Osteocyte (in vitro differentiated cells): Measurements from ENCODE around the gene PHGDH. TPM values are rescaled to one million over a fixed set of nuclear protein-coding genes. Genes with fewer than 3 reads are reported as not detected.

Source experiments
- DNase-seq: peaks from one replicate; pipeline ENCODE4 v3.0.0; 2021; ENCODE audit warnings: mixed read lengths; ENCODE audit not compliant: unreplicated experiment; ENCODE audit errors: extremely low spot score
- H3K27ac Mint-ChIP-seq: one replicate; pipeline ENCODE4 v1.8.0; 2021; ENCODE audit warnings: mild to moderate bottlenecking, mixed read lengths; ENCODE audit not compliant: unreplicated experiment
- H3K27me3 Mint-ChIP-seq: one replicate; pipeline ENCODE4 v1.8.0; 2021; ENCODE audit warnings: mixed read lengths; ENCODE audit not compliant: unreplicated experiment
- H3K36me3 Mint-ChIP-seq: one replicate; pipeline ENCODE4 v1.8.0; 2021; ENCODE audit warnings: mixed read lengths; ENCODE audit not compliant: unreplicated experiment
- H3K4me1 Mint-ChIP-seq: one replicate; pipeline ENCODE4 v1.8.0; 2021; ENCODE audit warnings: mixed read lengths; ENCODE audit not compliant: unreplicated experiment
- H3K4me3 Mint-ChIP-seq: one replicate; pipeline ENCODE4 v1.8.0; 2021; ENCODE audit warnings: mild to moderate bottlenecking, moderate library complexity, mixed read lengths; ENCODE audit not compliant: unreplicated experiment
- H3K9me3 Mint-ChIP-seq: one replicate; pipeline ENCODE4 v1.8.0; 2021; ENCODE audit warnings: mixed read lengths; ENCODE audit not compliant: unreplicated experiment
- total RNA-seq: library from RNA; stranded (reverse); gene quantifications from 2 replicates; pipeline ENCODE4 v1.2.1, GENCODE V29; 2021
- TF ChIP-seq, protein P1 (sequence below): fragments of 200-600 bp; sonication (generic); IDR thresholded peaks from 2 replicates; pipeline ENCODE4 v1.5.0; 2021; ENCODE audit warnings: antibody characterized with exemption, mild to moderate bottlenecking, moderate library complexity

PHGDH gene
- total RNA-seq, 1 donor from 2014 or later, result 271 TPM

DNA sequence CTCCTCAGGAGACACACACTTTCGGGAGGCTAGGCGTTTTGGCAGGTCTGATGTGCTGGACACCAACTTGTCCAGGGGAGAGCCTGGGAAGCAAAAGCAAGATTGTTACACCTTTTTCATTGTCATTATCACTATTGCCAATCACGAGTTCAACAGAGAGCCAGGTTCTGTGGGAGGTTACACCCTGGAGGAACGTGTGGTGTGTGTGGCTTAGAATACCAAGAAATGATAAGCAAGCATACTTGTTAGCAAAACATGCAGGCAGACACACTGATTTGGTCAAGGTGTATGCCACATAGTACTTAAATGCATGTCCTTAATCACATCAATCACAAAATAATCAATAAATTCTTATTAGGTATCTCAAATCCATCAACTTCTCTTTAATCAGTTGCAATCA is 40.9 kb downstream of the PHGDH start:
- no peaks in the 10 kb centered on the region for H3K9me3 Mint-ChIP-seq
- H3K36me3 Mint-ChIP-seq, result no peaks in the 10 kb centered on the region
- no peak overlapping the region for H3K27ac Mint-ChIP-seq
- H3K4me1 Mint-ChIP-seq, result no peaks in the 10 kb centered on the region
- no peak for DNase-seq
- H3K4me3 Mint-ChIP-seq, result no peak overlapping the region
- H3K27me3 Mint-ChIP-seq, result peaks cover 43% of the 10 kb centered on the region
- TF ChIP-seq, protein P1, sequence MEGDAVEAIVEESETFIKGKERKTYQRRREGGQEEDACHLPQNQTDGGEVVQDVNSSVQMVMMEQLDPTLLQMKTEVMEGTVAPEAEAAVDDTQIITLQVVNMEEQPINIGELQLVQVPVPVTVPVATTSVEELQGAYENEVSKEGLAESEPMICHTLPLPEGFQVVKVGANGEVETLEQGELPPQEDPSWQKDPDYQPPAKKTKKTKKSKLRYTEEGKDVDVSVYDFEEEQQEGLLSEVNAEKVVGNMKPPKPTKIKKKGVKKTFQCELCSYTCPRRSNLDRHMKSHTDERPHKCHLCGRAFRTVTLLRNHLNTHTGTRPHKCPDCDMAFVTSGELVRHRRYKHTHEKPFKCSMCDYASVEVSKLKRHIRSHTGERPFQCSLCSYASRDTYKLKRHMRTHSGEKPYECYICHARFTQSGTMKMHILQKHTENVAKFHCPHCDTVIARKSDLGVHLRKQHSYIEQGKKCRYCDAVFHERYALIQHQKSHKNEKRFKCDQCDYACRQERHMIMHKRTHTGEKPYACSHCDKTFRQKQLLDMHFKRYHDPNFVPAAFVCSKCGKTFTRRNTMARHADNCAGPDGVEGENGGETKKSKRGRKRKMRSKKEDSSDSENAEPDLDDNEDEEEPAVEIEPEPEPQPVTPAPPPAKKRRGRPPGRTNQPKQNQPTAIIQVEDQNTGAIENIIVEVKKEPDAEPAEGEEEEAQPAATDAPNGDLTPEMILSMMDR, result no peak

- Mint-ChIP-seq H3K4me3 (no peak overlapping the region), H3K4me1 (no peaks in the 10 kb centered on the region), H3K27me3 (peaks cover 50% of the 10 kb centered on the region), H3K36me3 (no peaks in the 10 kb centered on the region), H3K27ac (no peak overlapping the region), H3K9me3 (no peaks in the 10 kb centered on the region)
- TF ChIP-seq, protein P1, result no peak
- DNase-seq, result no peak
These were observed 46.9 kb downstream of the PHGDH start for GRCh38 chr1:119758584-119758983.

- Mint-ChIP-seq H3K9me3 (peaks cover 8% of the 10 kb centered on the region), H3K4me3 (no peak overlapping the region), H3K4me1 (no peaks in the 10 kb centered on the region), H3K27ac (no peak overlapping the region), H3K36me3 (peaks cover 2% of the 10 kb centered on the region), H3K27me3 (peaks cover 61% of the 10 kb centered on the region)
- TF ChIP-seq, protein P1, result no peak
- DNase-seq, result no peak
These were observed 50.7 kb downstream of the PHGDH start for GRCh38 chr1:119762409-119762808.

- peaks cover 8% of the 10 kb centered on the region for H3K9me3 Mint-ChIP-seq
- DNase-seq, result no peak
- H3K27ac Mint-ChIP-seq, result no peak overlapping the region
- no peaks in the 10 kb centered on the region for H3K4me1 Mint-ChIP-seq
- peaks cover 2% of the 10 kb centered on the region for H3K36me3 Mint-ChIP-seq
- peaks cover 57% of the 10 kb centered on the region for H3K27me3 Mint-ChIP-seq
- TF ChIP-seq, protein P1, result no peak
- H3K4me3 Mint-ChIP-seq, result no peak overlapping the region
These were observed 51.2 kb downstream of the PHGDH start for GRCh38 chr1:119762953-119763352.

- H3K4me3 Mint-ChIP-seq, result no peak overlapping the region
These were observed 52.5 kb downstream of the PHGDH start for GRCh38 chr1:119764220-119764619.

More at GRCh38 chr1:119764220-119764619, 52.5 kb downstream of the PHGDH start:
- Mint-ChIP-seq H3K9me3 (peaks cover 8% of the 10 kb centered on the region), H3K4me1 (no peaks in the 10 kb centered on the region), H3K27me3 (peaks cover 61% of the 10 kb centered on the region), H3K27ac (no peak overlapping the region), H3K36me3 (peaks cover 2% of the 10 kb centered on the region)
- DNase-seq, result no peak
- TF ChIP-seq, protein P1, result no peak
